Measurements from ENCODE around the gene CTSE.
"Not testable (repeated sequence)": the region's sequence is repeated elsewhere in the genome, so short reads cannot be mapped to it uniquely, and the experiment has no call there.

DNA sequence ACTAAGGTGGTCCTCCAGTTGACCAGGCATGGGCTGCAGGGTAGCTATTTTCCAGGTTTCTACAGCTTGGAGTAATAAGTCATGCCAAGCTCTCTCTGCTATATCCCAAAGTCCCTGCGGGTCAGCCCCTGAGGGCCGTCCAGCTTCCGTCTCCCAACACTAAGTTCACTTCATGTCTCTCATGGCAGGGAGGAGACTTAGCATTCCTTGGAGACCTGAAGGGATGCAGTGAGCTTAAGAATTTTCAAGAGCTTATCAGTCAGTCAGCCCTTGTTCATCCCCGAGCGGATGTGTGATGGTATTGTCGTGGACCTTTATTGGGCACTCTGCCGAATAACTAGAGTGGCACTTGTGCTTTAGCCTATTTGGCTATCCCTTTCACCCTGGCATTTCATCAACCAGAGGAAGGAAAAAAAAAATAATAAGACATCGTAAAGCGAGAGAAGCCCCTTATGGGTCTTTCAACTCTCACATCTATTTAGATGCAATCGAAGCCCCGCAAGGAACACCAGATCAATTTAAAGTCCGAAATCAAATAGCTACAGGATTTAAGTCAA is 31.5 kb upstream of the CTSE start:
- not testable (repeated sequence) for TF ChIP-seq POLR2A, POLR2AphosphoS5 (IDR thresholded peaks at IDR 0.05)

Measured in prostate gland (tissue), 1 donor.